Endodermal cell (in vitro differentiated cells): ENCODE results near the gene PLA2G3. TPM values are rescaled to one million over a fixed set of nuclear protein-coding genes. Genes with fewer than 3 reads are reported as not detected.

Source experiments
- DNase-seq: peaks from one replicate; pipeline ENCODE4 v3.0.0-alpha.2; 2017
- H3K27ac ChIP-seq: 2 replicates; pipeline ENCODE4 v1.5.1; 2013; ENCODE audit warnings: mild to moderate bottlenecking, low read depth, low read length, moderate library complexity
- H3K27me3 ChIP-seq: 2 replicates; pipeline ENCODE4 v1.6.1; 2013; ENCODE audit warnings: mild to moderate bottlenecking, low read length, moderate library complexity; ENCODE audit not compliant: insufficient read depth, control insufficient read depth, poor library complexity, severe bottlenecking
- H3K36me3 ChIP-seq: 2 replicates; pipeline ENCODE4 v1.7.0; 2013; ENCODE audit warnings: mild to moderate bottlenecking, low read length, moderate library complexity; ENCODE audit not compliant: control insufficient read depth, insufficient read depth
- H3K4me1 ChIP-seq: one replicate; pipeline ENCODE4 v1.7.0; 2013; ENCODE audit warnings: low read length; ENCODE audit not compliant: control insufficient read depth, insufficient read depth
- H3K4me3 ChIP-seq: 2 replicates; pipeline ENCODE4 v1.5.1; 2013; ENCODE audit warnings: mild to moderate bottlenecking, low read length, moderate library complexity
- H3K9ac ChIP-seq: 2 replicates; pipeline ENCODE4 v1.6.1; 2013; ENCODE audit warnings: mild to moderate bottlenecking, low read length, moderate library complexity; ENCODE audit not compliant: poor library complexity, severe bottlenecking; ENCODE audit errors: extremely low read depth
- H3K9me3 ChIP-seq: 2 replicates; pipeline ENCODE4 v1.6.1; 2013; ENCODE audit warnings: mild to moderate bottlenecking, low read length, moderate library complexity; ENCODE audit not compliant: control insufficient read depth
- H3K27ac Mint-ChIP-seq: 2 replicates; pipeline ENCODE4 v1.8.0; 2020; ENCODE audit warnings: mixed read lengths
- H3K27me3 Mint-ChIP-seq: 2 replicates; pipeline ENCODE4 v1.8.0; 2021; ENCODE audit warnings: mild to moderate bottlenecking, mixed read lengths; ENCODE audit not compliant: insufficient read depth
- H3K36me3 Mint-ChIP-seq: 2 replicates; pipeline ENCODE4 v1.8.0; 2020; ENCODE audit warnings: low read depth, mixed read lengths
- H3K4me1 Mint-ChIP-seq: 2 replicates; pipeline ENCODE4 v1.8.0; 2020; ENCODE audit warnings: mixed read lengths
- H3K4me3 Mint-ChIP-seq: 2 replicates; pipeline ENCODE4 v1.8.0; 2020; ENCODE audit warnings: mild to moderate bottlenecking, moderate library complexity, mixed read lengths
- H3K9me3 Mint-ChIP-seq: 2 replicates; pipeline ENCODE4 v1.8.0; 2020; ENCODE audit warnings: mild to moderate bottlenecking, mixed read lengths
- CTCF ChIP-seq: fragments of 200-600 bp; sonication (generic); conservative IDR thresholded peaks from 2 replicates; pipeline ENCODE4 v1.5.0; 2021; ENCODE audit warnings: antibody characterized with exemption, mild to moderate bottlenecking
- WGBS, 2 experiments: methylation state at CpG; one replicate each; pipeline versions ENCODE4 v1.1.5 to v1.1.7; 2013; ENCODE audit warnings: missing lambda C conversion rate in 2 of 2, mixed read lengths in 1 of 2; ENCODE audit not compliant: insufficient coverage in 1 of 2, insufficient read length in 1 of 2; 5-methylcytosine and 5-hydroxymethylcytosine counted together
- total RNA-seq, 2 donors: library from RNA; stranded (reverse); fragmentation: NEBNext Ultra II Directional in 1 of 2; extraction: Animal tissue kit (Norgen Biotek cat#: 25700) in 1 of 2; gene quantifications; 2 replicates in 1 of 2; 3 replicates in 1 of 2; pipeline ENCODE4 v1.2.1, GENCODE V29; 2021

The PLA2G3 gene
- total RNA-seq, 2 donors from 2014 or later = 4.1 to 4.6 TPM

- no peaks in the 10 kb centered on the region for H3K36me3 Mint-ChIP-seq
- no peak for DNase-seq
- no peaks in the 10 kb centered on the region for H3K9me3 Mint-ChIP-seq
- WGBS, 2 experiments = 94 to 99% methylated on average over 9 of the region's 9 CpGs
- Histone ChIP-seq H3K27ac (no peak overlapping the region), H3K4me1 (no peaks in the 10 kb centered on the region), H3K4me3 (no peak overlapping the region), H3K36me3 (no peaks in the 10 kb centered on the region), H3K9ac (no peak overlapping the region), H3K9me3 (no peaks in the 10 kb centered on the region), H3K27me3 (no peaks in the 10 kb centered on the region)
- TF ChIP-seq CTCF = no peak
- H3K27me3 Mint-ChIP-seq = peaks cover 2% of the 10 kb centered on the region
- peaks cover 7% of the 10 kb centered on the region for H3K4me1 Mint-ChIP-seq
- H3K27ac Mint-ChIP-seq = peak overlapping the region; percentile 39
- H3K4me3 Mint-ChIP-seq = no peak overlapping the region
Measured at GRCh38 chr22:31136155-31136554, 4.2 kb downstream of the PLA2G3 start.

- Histone ChIP-seq H3K27ac (no peak overlapping the region), H3K36me3 (no peaks in the 10 kb centered on the region), H3K9ac (no peak overlapping the region), H3K4me1 (no peaks in the 10 kb centered on the region), H3K27me3 (no peaks in the 10 kb centered on the region), H3K4me3 (no peak overlapping the region), H3K9me3 (no peaks in the 10 kb centered on the region)
- no peak for TF ChIP-seq CTCF
- DNase-seq = no peak
- H3K4me3 Mint-ChIP-seq = no peak overlapping the region
- H3K27me3 Mint-ChIP-seq = peaks cover 2% of the 10 kb centered on the region
- whole genome bisulfite sequencing, 2 experiments = 92 to 100% methylated on average over 3 to 6 of the region's 6 CpGs
- no peaks in the 10 kb centered on the region for H3K36me3 Mint-ChIP-seq
- H3K9me3 Mint-ChIP-seq = no peaks in the 10 kb centered on the region
- H3K4me1 Mint-ChIP-seq = peaks cover 7% of the 10 kb centered on the region
- no peak overlapping the region for H3K27ac Mint-ChIP-seq
Measured at GRCh38 chr22:31135706-31136105, 4.6 kb downstream of the PLA2G3 start.

GRCh38 chr22:31134688-31135087 lies 5.6 kb downstream of the PLA2G3 start:
- Histone ChIP-seq H3K4me3 (no peak overlapping the region), H3K9ac (no peak overlapping the region), H3K4me1 (no peaks in the 10 kb centered on the region), H3K27me3 (no peaks in the 10 kb centered on the region), H3K9me3 (no peaks in the 10 kb centered on the region), H3K36me3 (no peaks in the 10 kb centered on the region), H3K27ac (no peak overlapping the region)
- Mint-ChIP-seq H3K27ac (no peak overlapping the region), H3K27me3 (peaks cover under 1% of the 10 kb centered on the region), H3K4me3 (no peak overlapping the region), H3K36me3 (no peaks in the 10 kb centered on the region), H3K4me1 (peaks cover under 1% of the 10 kb centered on the region), H3K9me3 (no peaks in the 10 kb centered on the region)
- DNase-seq = no peak
- TF ChIP-seq CTCF = no peak
- 80 to 89% methylated on average over 2 to 4 of the region's 4 CpGs for WGBS, 2 experiments
